BLaER1 treated with 17β-estradiol and CSF1 and Interleukin-3, amounts not matched to agents 10 nM and 100 nM (cell line): ENCODE data around the gene SNU13.
A peak's percentile ranks its signal among the peaks of the same experiment; 100 is the strongest.
"Not testable (repeated sequence)": the region's sequence is repeated elsewhere in the genome, so short reads cannot be mapped to it uniquely, and the experiment has no call there.

Experiments
- H3K27ac ChIP-seq, 11 experiments: shearing (Covaris generic); formaldehyde crosslinking; 2 replicates each; pipeline ENCODE4 v1.8.1; 2022
- H3K27me3 ChIP-seq, 11 experiments: shearing (Covaris generic); formaldehyde crosslinking; 2 replicates each; pipeline ENCODE4 v1.8.1; 2022
- H3K36me3 ChIP-seq, 11 experiments: shearing (Covaris generic); formaldehyde crosslinking; 2 replicates each; pipeline ENCODE4 v1.8.1; 2022
- H3K4me1 ChIP-seq, 10 experiments: shearing (Covaris generic); formaldehyde crosslinking; 2 replicates each; pipeline ENCODE4 v1.8.1; 2022
- H3K4me2 ChIP-seq, 11 experiments: shearing (Covaris generic); formaldehyde crosslinking; 2 replicates each; pipeline ENCODE4 v1.8.1; 2022
- H3K4me3 ChIP-seq, 10 experiments: shearing (Covaris generic); formaldehyde crosslinking; 2 replicates each; pipeline ENCODE4 v1.8.1; 2022
- H3K9ac ChIP-seq, 11 experiments: shearing (Covaris generic); formaldehyde crosslinking; 2 replicates each; pipeline ENCODE4 v1.8.1; 2022
- H3K9me3 ChIP-seq, 11 experiments: shearing (Covaris generic); formaldehyde crosslinking; replicated peaks in 1 of 11; 2 replicates each; pipeline ENCODE4 v1.8.1; 2022
- H4K20me1 ChIP-seq, 11 experiments: shearing (Covaris generic); formaldehyde crosslinking; 2 replicates each; pipeline ENCODE4 v1.8.1; 2022
- Cebpa-rat ChIP-seq, 11 experiments: shearing (Covaris generic); IDR thresholded peaks; 2 replicates each; pipeline ENCODE4 v1.8.1; 2022

Gene SNU13

DNA sequence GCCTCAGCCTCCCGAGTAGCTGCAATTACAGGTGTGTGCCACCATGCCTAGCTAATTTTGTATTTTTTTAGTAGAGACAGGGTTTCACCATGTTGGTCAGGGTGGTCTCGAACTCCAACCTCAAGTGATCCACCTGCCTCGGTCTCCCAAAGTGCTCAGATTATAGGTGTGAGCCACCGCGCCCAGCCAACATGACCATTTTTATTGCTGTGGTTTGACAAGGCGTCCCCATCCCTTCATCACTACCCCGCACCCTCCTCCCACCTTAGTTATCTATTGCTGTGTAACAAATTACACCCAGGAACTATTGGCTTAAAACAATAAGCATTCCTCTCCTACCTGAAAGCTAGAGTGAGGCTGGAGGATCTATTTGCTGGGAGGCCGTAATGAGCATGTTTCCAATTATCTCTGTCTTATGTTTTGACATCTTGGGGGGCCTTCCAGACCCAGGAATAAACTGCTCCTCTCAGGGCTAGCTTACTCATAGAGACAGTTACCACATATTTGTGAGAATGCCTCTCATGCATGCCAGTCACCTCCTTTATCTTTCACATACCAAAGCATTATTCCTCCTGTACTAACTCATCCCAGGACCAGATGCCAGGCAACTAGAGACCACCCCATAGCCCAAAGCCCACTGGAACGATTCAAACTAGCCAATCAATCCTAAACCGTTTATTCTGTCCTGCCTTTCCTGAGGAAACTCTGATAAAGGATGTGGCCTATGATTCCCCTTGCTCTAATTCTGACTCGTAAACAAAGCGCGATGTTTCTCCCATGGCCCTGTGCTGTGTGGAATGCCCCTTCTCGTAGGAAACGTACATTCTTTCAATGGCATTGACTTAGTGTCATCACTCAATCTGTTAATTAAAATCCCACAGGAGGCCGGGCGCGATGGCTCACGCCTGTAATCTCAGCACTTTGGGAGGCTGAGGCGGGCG is 19.4 kb downstream of the SNU13 start:
- Histone ChIP-seq H4K20me1 (peaks cover 0 to 37% (median 19%) of the 10 kb centered on the region in 11 experiments; a peak in 17 of 22 replicates), H3K4me3 (no peak overlapping the region), H3K9ac (no peak overlapping the region), H3K27ac (0 out of 22 replicates have a peak overlapping the region, but pooled peaks of 1 of the 11 experiments have one; percentile 9), H3K27me3 (no peaks in the 10 kb centered on the region), H3K4me2 (no peak overlapping the region), H3K36me3 (peaks cover 19 to 69% (median 58%) of the 10 kb centered on the region in 11 experiments), H3K4me1 (peaks cover 15 to 27% (median 20%) of the 10 kb centered on the region in 10 experiments), H3K9me3 (no peaks in the 10 kb centered on the region)
- no peak for TF ChIP-seq Cebpa-rat (IDR thresholded peaks at IDR 0.05)

DNA sequence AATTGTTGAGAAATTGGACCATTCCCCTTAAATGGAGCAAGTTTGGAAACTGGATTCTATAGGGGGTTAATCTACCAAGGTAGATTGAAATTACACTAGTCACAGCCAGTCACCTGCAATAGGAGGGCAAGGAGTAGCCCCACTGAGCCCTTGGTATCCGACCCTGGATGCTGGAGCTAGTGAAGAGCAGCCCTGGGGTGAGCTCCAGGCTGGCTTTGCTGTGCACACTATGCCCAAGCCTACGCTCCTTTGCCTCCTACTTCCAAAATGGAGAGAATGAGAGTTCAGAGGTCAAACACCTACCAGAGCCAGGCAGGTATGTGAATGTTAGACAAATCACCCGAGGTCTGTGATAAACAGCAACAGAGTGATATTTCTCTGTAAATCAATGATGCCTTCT is 23.7 kb downstream of the SNU13 start:
- Histone ChIP-seq H3K9me3 (no peaks in the 10 kb centered on the region), H3K36me3 (peaks cover 48 to 72% (median 61%) of the 10 kb centered on the region in 11 experiments), H3K4me2 (no peak overlapping the region), H3K27me3 (no peaks in the 10 kb centered on the region), H3K4me3 (no peak overlapping the region), H3K9ac (no peak overlapping the region), H4K20me1 (peaks cover 0 to 50% (median 20%) of the 10 kb centered on the region in 11 experiments; a peak in 15 of 22 replicates), H3K27ac (no peak overlapping the region), H3K4me1 (peaks cover 15 to 21% (median 20%) of the 10 kb centered on the region in 10 experiments)
- TF ChIP-seq Cebpa-rat (IDR thresholded peaks at IDR 0.05), result no peak

DNA sequence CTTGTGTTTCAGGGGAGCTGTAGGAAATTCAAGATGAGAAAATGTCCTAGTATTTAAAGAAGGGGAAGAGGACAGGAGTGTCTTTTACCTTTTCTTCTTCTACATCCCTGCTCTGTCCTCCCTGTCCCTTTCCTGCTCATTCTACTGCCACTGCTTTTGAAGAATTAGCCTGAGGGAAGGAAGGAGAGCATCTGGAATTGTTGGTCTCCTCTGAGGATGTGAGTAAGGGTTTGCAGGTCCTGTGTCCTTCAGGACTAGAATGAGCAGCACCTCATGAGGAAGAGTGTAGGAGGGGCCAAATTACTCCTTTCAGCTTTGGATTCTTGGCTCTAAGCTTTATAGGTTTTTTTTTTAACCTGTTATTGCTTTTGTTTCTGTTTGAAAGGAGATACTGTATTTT is 24.2 kb downstream of the SNU13 start:
- no peak overlapping the region for H3K4me3 ChIP-seq
- H3K4me2 ChIP-seq, result no peak overlapping the region
- H3K27me3 ChIP-seq, result no peaks in the 10 kb centered on the region
- no peak overlapping the region for H3K27ac ChIP-seq
- TF ChIP-seq Cebpa-rat (IDR thresholded peaks at IDR 0.05), result no peak
- no peak overlapping the region for H3K9ac ChIP-seq
- H3K4me1 ChIP-seq, result peaks cover 15 to 21% (median 20%) of the 10 kb centered on the region in 10 experiments
- H4K20me1 ChIP-seq, result peaks cover 0 to 55% (median 24%) of the 10 kb centered on the region in 11 experiments; a peak in 16 of 22 replicates
- peaks cover 53 to 74% (median 64%) of the 10 kb centered on the region in 11 experiments for H3K36me3 ChIP-seq
- no peaks in the 10 kb centered on the region for H3K9me3 ChIP-seq

- not testable (repeated sequence) for H3K4me3 ChIP-seq, H3K27me3 ChIP-seq, H3K9me3 ChIP-seq, H3K27ac ChIP-seq, H3K4me2 ChIP-seq, H3K9ac ChIP-seq
- Histone ChIP-seq H3K36me3 (peaks cover 62 to 76% (median 71%) of the 10 kb centered on the region in 11 experiments), H3K4me1 (peaks cover 15 to 21% (median 20%) of the 10 kb centered on the region in 10 experiments), H4K20me1 (peaks cover 0 to 64% (median 29%) of the 10 kb centered on the region in 11 experiments; a peak in 17 of 22 replicates)
Measured at GRCh38 chr22:41663594-41663993, 25.1 kb downstream of the SNU13 start.

- no peak overlapping the region for H3K27ac ChIP-seq
- peaks cover 0 to 82% (median 41%) of the 10 kb centered on the region in 11 experiments; a peak in 17 of 22 replicates for H4K20me1 ChIP-seq
- peaks cover 0 to 6% (median 3%) of the 10 kb centered on the region in 10 experiments; a peak in 5 of 20 replicates for H3K4me1 ChIP-seq
- no peak for TF ChIP-seq Cebpa-rat (IDR thresholded peaks at IDR 0.05)
- H3K36me3 ChIP-seq, result peaks cover 81 to 94% (median 90%) of the 10 kb centered on the region in 11 experiments
- no peaks in the 10 kb centered on the region for H3K9me3 ChIP-seq
- H3K4me3 ChIP-seq, result no peak overlapping the region
- no peak overlapping the region for H3K4me2 ChIP-seq
- no peak overlapping the region for H3K9ac ChIP-seq
- no peaks in the 10 kb centered on the region for H3K27me3 ChIP-seq
Measured at GRCh38 chr22:41661713-41662112, 27.0 kb downstream of the SNU13 start.

DNA sequence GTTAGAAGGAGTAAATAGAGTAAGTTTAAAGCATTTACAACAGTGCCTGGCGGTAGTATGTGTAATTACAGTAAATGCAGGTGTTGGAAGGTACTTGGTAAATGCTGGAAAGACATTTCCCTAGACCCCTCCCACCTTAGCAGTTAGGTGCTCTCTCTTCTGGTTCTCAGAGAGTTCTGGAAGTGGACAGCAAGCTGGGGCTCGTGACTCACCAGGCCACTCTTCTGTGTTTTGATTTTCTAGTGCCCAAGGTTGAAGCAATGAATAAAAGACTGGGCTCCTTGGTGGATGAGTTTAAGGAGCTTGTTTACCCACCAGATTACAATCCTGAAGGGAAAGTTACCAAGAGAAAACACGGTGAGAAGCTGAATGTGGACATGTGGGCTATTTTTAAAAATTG is 27.6 kb downstream of the SNU13 start:
- H3K36me3 ChIP-seq, result peaks cover 87 to 100% (median 96%) of the 10 kb centered on the region in 11 experiments
- no peak overlapping the region for H3K9ac ChIP-seq
- no peak overlapping the region for H3K4me3 ChIP-seq
- TF ChIP-seq Cebpa-rat (IDR thresholded peaks at IDR 0.05), result no peak
- H3K4me1 ChIP-seq, result peaks cover 0 to 2% (median 0%) of the 10 kb centered on the region in 10 experiments; a peak in 3 of 20 replicates
- no peaks in the 10 kb centered on the region for H3K27me3 ChIP-seq
- no peak overlapping the region for H3K27ac ChIP-seq
- H3K9me3 ChIP-seq, result no peaks in the 10 kb centered on the region
- H4K20me1 ChIP-seq, result peaks cover 0 to 89% (median 47%) of the 10 kb centered on the region in 11 experiments; a peak in 17 of 22 replicates
- H3K4me2 ChIP-seq, result no peak overlapping the region

DNA sequence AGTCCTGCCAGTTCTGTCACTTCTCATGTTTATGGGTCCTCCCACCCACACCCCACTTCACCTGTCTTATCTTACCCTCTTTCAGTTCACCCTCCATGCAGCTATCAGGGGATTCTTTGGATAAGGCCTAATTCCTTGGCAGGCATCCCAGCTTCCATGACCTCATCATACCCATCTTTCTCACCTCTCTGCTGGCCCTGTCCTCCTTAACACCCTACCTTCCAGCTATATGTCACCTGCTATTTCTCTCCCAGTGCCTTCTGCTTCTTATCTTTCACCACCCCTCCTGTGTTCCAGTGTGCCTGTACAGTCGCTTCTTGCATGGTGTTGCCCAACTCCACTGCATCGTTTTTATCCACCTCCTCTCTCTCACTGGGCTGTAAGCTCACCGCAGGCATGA is 28.3 kb downstream of the SNU13 start:
- Histone ChIP-seq H3K4me3 (no peak overlapping the region), H3K27ac (no peak overlapping the region), H3K9me3 (no peaks in the 10 kb centered on the region), H3K4me2 (no peak overlapping the region), H4K20me1 (peaks cover 0 to 95% (median 54%) of the 10 kb centered on the region in 11 experiments; a peak in 17 of 22 replicates), H3K4me1 (no peaks in the 10 kb centered on the region), H3K9ac (no peak overlapping the region), H3K27me3 (no peaks in the 10 kb centered on the region), H3K36me3 (peaks cover 94 to 100% (median 100%) of the 10 kb centered on the region in 11 experiments)
- no peak for TF ChIP-seq Cebpa-rat (IDR thresholded peaks at IDR 0.05)

GRCh38 chr22:41659941-41660340 is 28.7 kb downstream of the SNU13 start:
- H3K27ac ChIP-seq, result no peak overlapping the region
- H3K9me3 ChIP-seq, result no peaks in the 10 kb centered on the region
- H3K4me1 ChIP-seq, result no peaks in the 10 kb centered on the region
- H4K20me1 ChIP-seq, result peaks cover 0 to 98% (median 57%) of the 10 kb centered on the region in 11 experiments; a peak in 18 of 22 replicates
- H3K4me2 ChIP-seq, result no peak overlapping the region
- no peak overlapping the region for H3K9ac ChIP-seq
- no peaks in the 10 kb centered on the region for H3K27me3 ChIP-seq
- H3K36me3 ChIP-seq, result peaks cover 98 to 100% (median 100%) of the 10 kb centered on the region in 11 experiments
- H3K4me3 ChIP-seq, result no peak overlapping the region
- no peak for TF ChIP-seq Cebpa-rat (IDR thresholded peaks at IDR 0.05)

DNA sequence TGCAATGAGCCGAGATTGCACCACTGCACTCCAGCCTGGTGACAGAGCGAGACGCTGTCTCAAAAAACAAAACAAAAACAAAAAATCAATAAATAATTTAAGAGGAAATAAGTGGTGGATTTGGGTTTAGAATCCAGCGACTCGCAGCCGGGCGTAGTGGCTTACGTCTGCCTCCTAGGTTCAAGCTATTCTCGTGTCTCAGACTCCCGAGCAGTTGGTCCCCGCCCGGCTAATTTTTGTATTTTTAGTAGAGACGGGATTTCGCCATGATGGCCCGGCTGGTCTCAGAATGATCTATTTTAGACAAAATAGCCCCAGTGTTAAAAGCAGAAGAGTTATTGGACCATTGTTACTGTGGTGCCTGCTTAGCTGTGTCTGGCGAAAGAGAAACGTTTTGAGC is 29.8 kb downstream of the SNU13 start:
- TF ChIP-seq Cebpa-rat (IDR thresholded peaks at IDR 0.05), result no peak
- Histone ChIP-seq H4K20me1 (peaks cover 5 to 100% (median 66%) of the 10 kb centered on the region in 11 experiments; a peak in 19 of 22 replicates), H3K4me3 (no peak overlapping the region), H3K27ac (no peak overlapping the region), H3K9me3 (no peaks in the 10 kb centered on the region), H3K36me3 (peaks cover 99 to 100% (median 100%) of the 10 kb centered on the region in 11 experiments), H3K27me3 (no peaks in the 10 kb centered on the region), H3K9ac (no peak overlapping the region), H3K4me1 (no peaks in the 10 kb centered on the region), H3K4me2 (no peak overlapping the region)
